GM21528 (cell line): Measurements from ENCODE around the gene EIF4G3.
"Not testable (repeated sequence)": the region's sequence is repeated elsewhere in the genome, so short reads cannot be mapped to it uniquely, and the experiment has no call there.

Source experiments
- ATAC-seq: cut with Tn5 transposase; IDR thresholded peaks from one replicate; pipeline ENCODE4 v1.9.1; 2021; ENCODE audit warnings: mild to moderate bottlenecking, moderate library complexity; ENCODE audit not compliant: unreplicated experiment, low FRiP score

EIF4G3 gene

DNA sequence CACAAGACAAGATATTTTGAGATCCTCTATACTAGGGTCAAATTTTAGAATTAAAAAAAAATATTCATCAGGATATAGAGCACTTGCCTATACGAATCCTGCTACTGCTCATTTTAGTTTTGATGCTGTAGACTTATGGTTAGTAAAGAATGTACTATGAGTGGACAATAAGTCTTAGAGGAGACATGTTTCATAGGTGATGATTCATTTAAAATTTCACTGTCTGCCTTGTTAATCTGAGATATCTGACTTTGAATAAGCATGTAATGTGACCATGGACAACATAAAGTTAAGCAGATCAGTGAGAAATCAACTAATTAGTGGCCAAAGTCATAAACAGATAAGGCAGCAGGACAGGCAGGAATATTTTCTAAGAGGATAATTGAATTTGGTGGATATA, 282.8 kb downstream of the EIF4G3 start:
- no peak for ATAC-seq

DNA sequence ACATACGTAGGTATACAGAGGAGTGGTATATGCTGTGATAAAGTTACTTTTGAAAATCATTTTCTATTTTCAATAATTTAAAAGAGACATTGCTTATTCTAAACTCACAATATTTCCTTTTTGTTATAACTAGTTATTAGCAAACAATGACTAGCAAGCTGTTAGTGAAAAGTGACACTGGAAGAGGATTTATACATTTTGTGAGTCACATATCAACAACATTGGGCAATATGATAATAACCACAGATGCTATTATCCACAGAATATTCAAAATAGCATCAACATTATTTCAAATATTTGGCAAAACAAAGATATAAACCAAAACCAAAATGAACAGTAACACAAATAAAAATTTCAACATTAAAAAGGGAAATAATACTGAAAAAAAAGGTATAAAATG, 285.6 kb downstream of the EIF4G3 start:
- ATAC-seq: no peak

DNA sequence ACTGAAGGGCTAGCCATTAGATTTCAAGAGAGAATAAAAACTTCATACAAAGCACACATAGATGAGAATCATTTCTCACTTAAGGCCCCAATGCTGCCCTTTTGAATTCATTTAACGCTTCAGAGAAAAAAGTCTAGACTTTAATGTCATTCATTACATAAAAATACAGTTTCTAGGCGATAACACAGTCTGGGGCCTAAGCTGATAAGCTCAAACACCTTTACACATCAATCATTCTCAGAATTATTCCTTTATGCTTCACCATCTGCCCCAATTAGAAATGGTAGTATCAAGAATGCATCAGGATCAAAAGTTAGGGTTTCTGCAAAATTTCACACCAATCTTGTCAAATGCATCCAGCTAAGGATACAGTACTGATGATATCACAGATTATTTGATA, 289.5 kb downstream of the EIF4G3 start:
- ATAC-seq: no peak

GRCh38 chr1:20885121-20885520, 291.6 kb downstream of the EIF4G3 start:
- ATAC-seq: no peak

GRCh38 chr1:20884513-20884912, 292.2 kb downstream of the EIF4G3 start:
- no peak for ATAC-seq

GRCh38 chr1:20883766-20884165, 292.9 kb downstream of the EIF4G3 start:
- no peak for ATAC-seq

GRCh38 chr1:20882837-20883236, 293.9 kb downstream of the EIF4G3 start:
- no peak for ATAC-seq

GRCh38 chr1:20878799-20879198, 297.9 kb downstream of the EIF4G3 start:
- ATAC-seq: no peak

DNA sequence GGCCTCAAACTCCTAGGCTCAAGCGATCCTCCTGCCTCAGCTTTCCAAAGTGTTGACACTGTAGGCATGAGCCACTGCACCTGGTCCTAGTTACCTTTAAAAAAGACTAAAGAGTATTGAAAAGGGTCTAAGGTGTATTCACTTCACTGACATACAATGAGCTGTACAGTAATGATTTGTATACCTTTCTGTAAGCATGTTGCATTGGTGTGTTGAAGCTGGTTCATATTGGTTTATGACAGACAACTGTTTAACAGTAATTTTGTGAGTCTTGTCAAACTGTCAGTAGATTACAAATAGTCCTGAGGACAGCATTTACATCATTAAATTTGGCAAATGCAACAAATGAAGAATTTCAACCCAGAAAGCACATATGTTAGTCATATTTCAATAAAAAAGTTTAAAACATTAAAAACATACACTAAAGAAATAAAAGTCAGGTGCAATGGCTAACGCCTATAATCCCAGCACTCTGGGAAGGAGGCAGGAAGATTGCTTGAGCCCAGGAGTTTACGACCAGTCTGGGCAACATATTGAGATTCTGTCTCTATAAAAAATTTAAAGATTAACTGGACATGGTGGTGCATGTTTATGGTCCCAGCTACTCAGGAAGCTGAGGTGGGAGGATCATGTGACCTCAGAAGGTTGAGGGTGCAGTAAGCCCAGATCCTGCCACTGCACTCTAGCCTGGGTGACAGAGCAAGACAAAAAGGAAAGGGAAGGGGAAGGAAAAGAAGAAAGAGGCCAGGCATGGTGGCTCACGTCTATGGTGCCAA, 301.3 kb downstream of the EIF4G3 start:
- no peak for ATAC-seq

GRCh38 chr1:20873311-20873710, 303.4 kb downstream of the EIF4G3 start:
- no peak for ATAC-seq

- ATAC-seq: no peak
Measured at GRCh38 chr1:20871419-20871818, 305.3 kb downstream of the EIF4G3 start.

- no peak for ATAC-seq
Measured at GRCh38 chr1:20870718-20871117, 306.0 kb downstream of the EIF4G3 start.

DNA sequence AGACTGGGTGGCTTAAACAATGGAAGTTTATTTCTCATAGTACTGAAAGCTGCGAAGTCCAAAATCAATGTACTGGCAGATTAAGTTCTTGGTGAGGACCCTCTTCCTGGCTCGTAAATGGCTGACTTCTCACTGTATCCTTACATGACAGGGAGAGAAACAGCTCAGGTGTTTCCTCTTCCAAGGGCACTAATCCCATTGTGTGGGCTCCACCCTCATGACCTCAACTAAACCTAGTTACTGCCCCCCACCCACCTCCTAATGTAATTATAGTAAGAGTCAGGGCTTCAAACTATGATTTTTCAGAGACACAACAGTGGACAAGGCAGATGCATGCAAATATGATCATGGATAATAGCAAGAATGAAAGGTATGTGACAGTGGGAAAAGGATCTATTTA, 308.4 kb downstream of the EIF4G3 start:
- no peak for ATAC-seq

- ATAC-seq: no peak
Measured at GRCh38 chr1:20867847-20868246, 308.9 kb downstream of the EIF4G3 start.

DNA sequence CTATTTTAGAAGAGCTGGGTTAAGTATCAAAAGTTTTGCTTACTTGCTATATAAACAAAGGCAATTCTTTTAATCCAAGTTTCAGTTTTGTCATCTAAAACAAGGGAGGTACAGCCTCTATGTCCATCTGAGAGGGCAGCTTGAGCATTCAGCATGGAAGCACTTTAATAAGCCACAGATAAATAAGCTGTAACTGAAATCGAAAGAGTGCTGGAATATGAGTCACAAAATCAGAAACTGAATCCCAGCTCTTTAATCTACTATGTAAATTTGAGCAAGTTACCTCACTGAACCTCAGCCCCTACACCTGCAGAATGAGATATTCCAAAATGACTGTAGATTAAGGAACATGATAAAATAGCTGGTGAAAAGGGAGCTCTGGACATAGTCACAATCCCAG, 309.6 kb downstream of the EIF4G3 start:
- ATAC-seq: no peak

GRCh38 chr1:20865001-20865400, 311.7 kb downstream of the EIF4G3 start:
- no peak for ATAC-seq

GRCh38 chr1:20854529-20854928, 322.2 kb downstream of the EIF4G3 start:
- no peak for ATAC-seq

- ATAC-seq: not testable (repeated sequence)
Measured at GRCh38 chr1:20851791-20852190, 324.9 kb downstream of the EIF4G3 start.

GRCh38 chr1:20850021-20850420, 326.7 kb downstream of the EIF4G3 start:
- ATAC-seq: no peak

GRCh38 chr1:20849100-20849499, 327.6 kb downstream of the EIF4G3 start:
- no peak for ATAC-seq

DNA sequence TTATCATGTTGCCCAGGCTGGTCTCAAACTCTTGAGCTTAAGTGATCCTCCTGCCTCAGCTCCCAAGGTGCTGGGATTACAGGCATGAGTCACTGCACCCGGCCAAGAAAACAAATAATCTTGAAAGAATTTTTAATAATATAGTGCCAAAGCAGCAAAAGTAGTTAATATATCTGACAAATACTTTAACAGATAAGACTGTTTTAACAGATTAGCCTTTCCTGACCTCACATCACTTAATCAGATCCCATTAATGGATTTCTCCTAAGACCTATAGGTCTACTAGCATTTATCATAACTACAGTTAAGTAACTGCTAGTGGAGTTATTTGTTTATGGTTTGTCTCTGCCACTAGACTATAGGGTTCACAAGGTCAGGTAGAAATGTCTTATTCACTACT, 328.5 kb downstream of the EIF4G3 start:
- ATAC-seq: no peak

DNA sequence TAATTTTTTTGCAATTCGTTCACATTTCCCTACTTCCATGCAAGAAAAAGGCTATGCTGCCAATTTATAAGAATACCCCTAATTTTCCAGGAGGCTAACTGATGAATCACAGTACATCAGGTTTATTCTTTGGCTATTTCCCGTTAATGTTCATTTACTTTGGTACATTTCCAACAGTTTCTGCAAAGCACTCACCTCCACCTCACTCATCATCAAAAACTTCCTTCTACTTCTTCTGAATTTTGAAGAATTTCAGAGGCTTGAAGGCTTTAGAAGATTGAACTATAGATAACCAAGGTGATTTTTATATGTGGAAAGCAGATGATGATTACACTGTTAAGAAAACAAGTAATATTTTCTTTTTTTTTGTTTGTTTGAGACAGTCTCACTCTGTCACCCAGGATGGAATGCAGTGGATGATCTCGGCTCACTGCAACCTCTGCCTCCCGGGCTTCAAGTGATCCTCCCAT, 329.1 kb downstream of the EIF4G3 start:
- ATAC-seq: no peak
